ENCODE results near the gene CCDC68. TPM values are rescaled to one million over a fixed set of nuclear protein-coding genes. Genes with fewer than 3 reads are reported as not detected.

The CCDC68 gene
- total and polyA plus RNA-seq, 2 donors (not counting 3 experiments of a cell fraction or from before 2014, with no cell fraction given): 0.72 to 1.0 TPM

- Histone ChIP-seq H3K9me3 (replicated peaks; ENCODE audit: control insufficient read depth, insufficient read depth, low read length) (no peaks in the 10 kb centered on the region), H3K9me1 (replicated peaks; ENCODE audit: control insufficient read depth, extremely low read depth, insufficient read depth, low read length) (no peaks in the 10 kb centered on the region), H3K27me3 (ENCODE audit: control insufficient read depth in 2 of 2, insufficient read depth in 2 of 2, low read length in 2 of 2) (no peaks in the 10 kb centered on the region), H3K4me2 (ENCODE audit: insufficient read depth, low read length) (no peak overlapping the region), H3K4me3 (replicated peaks in 1 of 3; ENCODE audit: insufficient read depth in 1 of 3, low read depth in 1 of 3, low read length in 3 of 3) (no peak overlapping the region), H3K9ac (replicated peaks; ENCODE audit: extremely low read depth, insufficient read depth, low read length) (no peak overlapping the region), H4K20me1 (replicated peaks; ENCODE audit: control insufficient read depth, extremely low read depth, insufficient read depth, low read length) (no peaks in the 10 kb centered on the region), H3K4me1 (ENCODE audit: control insufficient read depth, extremely low read depth, insufficient read depth, low read length) (no peaks in the 10 kb centered on the region), H3K27ac (ENCODE audit: insufficient read depth, low read depth, low read length) (no peak overlapping the region), H2AFZ (ENCODE audit: low read depth, low read length) (no peak overlapping the region), H3K36me3 (ENCODE audit: control insufficient read depth in 2 of 2, extremely low read depth in 1 of 2, insufficient read depth in 2 of 2, low read length in 2 of 2) (no peaks in the 10 kb centered on the region), H3K79me2 (ENCODE audit: control insufficient read depth, insufficient read depth, low read length) (no peaks in the 10 kb centered on the region)
- TF ChIP-seq CTCF (IDR thresholded peaks at IDR 0.05; ENCODE audit: extremely low read depth in 1 of 2, insufficient read depth in 1 of 2, low read depth in 1 of 2, low read length in 2 of 2) (peak; percentile 33 to 41), FOS (IDR thresholded peaks at IDR 0.05; ENCODE audit: borderline replicate concordance, insufficient read depth, low read length) (no peak)
- dilution Hi-C loops (cut with MboI; ENCODE audit: extremely low pct_ligation_motif_present, low sequenced_read_pairs): no loop called here
- ChIA-PET CTCF (interaction anchor here (0.6 to 6.0 kb wide), 33 partner anchors 8 to 1593 kb away, joined by 3 to 164 read pairs (median 3); partner anchors contain the start of gene RAB27B), POLR2A (no interaction called here)
- DNase-seq (ENCODE audit: low read depth, low spot score) (peak; percentile 59), FAIRE-seq (peak; percentile 89)
- BruUV-seq (replicated peaks): no TSS peak
- intact Hi-C loops (cut with micrococcal nuclease): loop anchor here (1.0 to 10.0 kb wide), 5 partner anchors 158 to 591 kb away; partner anchors contain the start of gene RAB27B
These were observed 23.9 kb upstream of the CCDC68 start for GRCh38 chr18:54983041-54983686.

DNA sequence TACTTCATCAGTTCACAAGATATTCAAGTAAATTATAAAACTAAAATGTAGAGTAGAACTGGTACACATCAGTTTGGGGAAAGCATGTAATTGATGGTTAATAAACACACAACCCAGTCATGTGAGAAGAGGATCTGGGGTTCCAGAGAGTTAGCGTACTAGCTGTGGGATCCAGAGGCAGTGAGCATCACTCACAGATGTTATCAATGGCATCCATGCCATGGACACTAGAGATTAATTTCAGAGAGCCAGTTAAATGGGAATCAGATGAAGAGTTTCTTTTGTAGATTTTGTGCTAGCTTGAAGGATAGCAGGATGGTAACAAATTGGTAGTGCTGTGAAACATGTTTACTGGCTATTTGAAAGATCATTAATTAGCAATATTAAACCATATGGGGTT lies 21.8 kb upstream of the CCDC68 start:
- Histone ChIP-seq H4K20me1 (replicated peaks; ENCODE audit: control insufficient read depth, extremely low read depth, insufficient read depth, low read length) (no peaks in the 10 kb centered on the region), H3K27me3 (ENCODE audit: control insufficient read depth in 2 of 2, insufficient read depth in 2 of 2, low read length in 2 of 2) (no peaks in the 10 kb centered on the region), H3K36me3 (ENCODE audit: control insufficient read depth in 2 of 2, extremely low read depth in 1 of 2, insufficient read depth in 2 of 2, low read length in 2 of 2) (no peaks in the 10 kb centered on the region), H3K9ac (replicated peaks; ENCODE audit: extremely low read depth, insufficient read depth, low read length) (no peak overlapping the region), H3K4me1 (ENCODE audit: control insufficient read depth, extremely low read depth, insufficient read depth, low read length) (no peaks in the 10 kb centered on the region), H3K4me2 (ENCODE audit: insufficient read depth, low read length) (no peak overlapping the region), H3K79me2 (ENCODE audit: control insufficient read depth, insufficient read depth, low read length) (no peaks in the 10 kb centered on the region), H2AFZ (ENCODE audit: low read depth, low read length) (no peak overlapping the region), H3K9me1 (replicated peaks; ENCODE audit: control insufficient read depth, extremely low read depth, insufficient read depth, low read length) (no peaks in the 10 kb centered on the region), H3K9me3 (replicated peaks; ENCODE audit: control insufficient read depth, insufficient read depth, low read length) (no peaks in the 10 kb centered on the region), H3K27ac (ENCODE audit: insufficient read depth, low read depth, low read length) (no peak overlapping the region), H3K4me3 (replicated peaks in 1 of 3; ENCODE audit: insufficient read depth in 1 of 3, low read depth in 1 of 3, low read length in 3 of 3) (no peak overlapping the region)
- TF ChIP-seq FOS (IDR thresholded peaks at IDR 0.05; ENCODE audit: borderline replicate concordance, insufficient read depth, low read length) (no peak), JUN (IDR thresholded peaks at IDR 0.05; ENCODE audit: borderline replicate concordance, insufficient read depth, insufficient read length, low read depth) (no peak)
- intact Hi-C loops (cut with micrococcal nuclease): loop anchor here (10.0 kb wide), 1 partner anchor 156 kb away; the partner anchor contains the start of gene RAB27B
- POLR2A ChIA-PET: no interaction called here
- FAIRE-seq (no peak), DNase-seq (ENCODE audit: low read depth, low spot score) (no peak)
- dilution Hi-C loops (cut with MboI; ENCODE audit: extremely low pct_ligation_motif_present, low sequenced_read_pairs): no loop called here
- CTCF ChIA-PET: interaction anchor here (1.3 to 2.9 kb wide), 2 partner anchors 291 to 302 kb away, joined by 3 to 13 read pairs; no protein-coding TSS in a partner anchor
- no TSS peak for BruUV-seq (replicated peaks)
